HepG2 (cell line): ENCODE results near the gene VTI1B. TPM values are rescaled to one million over a fixed set of nuclear protein-coding genes. Genes with fewer than 3 reads are reported as not detected.

ENCODE experiments used
- CEBPG ChIP-seq: IDR thresholded peaks from 2 replicates; pipeline ENCODE4 v1.6.1; 2016
- PATZ1 ChIP-seq: sonication (generic); formaldehyde crosslinking; IDR thresholded peaks from 2 replicates; pipeline ENCODE4 v1.4.0; 2020; ENCODE audit warnings: missing genetic modification reagents
- ZBTB33 ChIP-seq: sonication (generic); formaldehyde crosslinking; IDR thresholded peaks from 2 replicates; pipeline ENCODE4 v1.4.0; 2020; ENCODE audit warnings: missing genetic modification reagents
- ZNF558 ChIP-seq: sonication (generic); formaldehyde crosslinking; IDR thresholded peaks from 2 replicates; pipeline ENCODE4 v1.9.0; 2022; ENCODE audit warnings: mild to moderate bottlenecking, missing genetic modification reagents, borderline replicate concordance
- ZNF766 ChIP-seq: sonication (generic); formaldehyde crosslinking; IDR thresholded peaks from 2 replicates; pipeline ENCODE4 v1.5.0; 2020; ENCODE audit warnings: missing genetic modification reagents, borderline replicate concordance
- polyA plus RNA-seq, 8 experiments: library from polyadenylated mRNA; depleted of rRNA in 3 of 8; stranded (reverse) in 7 of 8; unstranded in 1 of 8; fragments of >200 nt; fragmentation: Illumina TruSeq in 4 of 8; extraction: Trizol in 4 of 8; gene quantifications; 2 replicates each; pipeline versions ENCODE4 v1.2.1 to v1.2.3, GENCODE V29; 2011 to 2016; ENCODE audit warnings: low read depth in 4 of 8, missing spikeins in 1 of 8, mixed read lengths in 1 of 8; ENCODE audit not compliant: insufficient read depth in 1 of 8
- total RNA-seq, 5 experiments: library from RNA; depleted of rRNA; stranded (reverse); fragments of >200 nt; fragmentation: Illumina TruSeq; extraction: Trizol; gene quantifications; 2 replicates each; pipeline ENCODE4 v1.2.3, GENCODE V29; 2016; ENCODE audit warnings: low read depth in 1 of 5
- TF ChIP-seq, protein P1 (sequence below): sonication (generic); formaldehyde crosslinking; IDR thresholded peaks from 2 replicates; pipeline ENCODE4 v1.8.1; 2023; ENCODE audit warnings: mild to moderate bottlenecking, moderate library complexity, missing genetic modification reagents

The VTI1B gene
- total and polyA plus RNA-seq, 2 of the 13 experiments (the other 11 are each of a cell fraction or from before 2014, with no cell fraction given): 39.0 to 103 TPM

- TF ChIP-seq, protein P1, sequence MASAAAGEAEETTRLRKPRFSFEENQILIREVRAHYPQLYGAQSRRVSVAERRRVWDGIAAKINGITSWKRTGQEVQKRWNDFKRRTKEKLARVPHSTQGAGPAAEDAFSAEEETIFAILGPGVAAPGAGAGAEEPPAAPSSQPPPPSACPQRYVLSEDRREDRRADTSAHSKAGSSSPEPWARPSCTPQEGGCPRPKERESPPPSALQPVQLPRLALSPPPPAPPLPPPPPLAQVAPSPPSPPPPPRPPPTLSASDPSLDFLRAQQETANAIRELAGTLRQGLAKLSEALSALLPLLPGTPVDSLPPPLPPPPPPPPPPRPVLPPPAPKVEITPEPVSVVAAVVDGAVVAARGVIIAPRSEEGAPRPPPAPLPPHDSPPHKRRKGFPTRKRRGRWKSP (CRISPR knock-in tag): no peak
- TF ChIP-seq PATZ1 (CRISPR knock-in tag) (no peak), ZNF558 (CRISPR knock-in tag) (no peak), ZNF766 (CRISPR knock-in tag) (no peak), CEBPG (CRISPR knock-in tag) (0 out of 2 replicates have a peak, but pooled peaks have one; percentile 30), ZBTB33 (CRISPR knock-in tag) (0 out of 2 replicates have a peak, but pooled peaks have one; percentile 31)
Observed at GRCh38 chr14:67636361-67636919, 38.0 kb downstream of the VTI1B start (continued).
